HuH-7.5 (cell line): ENCODE results near the gene MDP1.
"Not testable (repeated sequence)": the region's sequence is repeated elsewhere in the genome, so short reads cannot be mapped to it uniquely, and the experiment has no call there.

ENCODE experiments used
- DNase-seq: peaks from one replicate; pipeline ENCODE4 v3.0.0; 2011; ENCODE audit warnings: low spot score

Gene MDP1

GRCh38 chr14:24231263-24232120 is 15.6 kb upstream of the MDP1 start:
- DNase-seq = no peak

- DNase-seq = no peak
These were observed 13.0 kb upstream of the MDP1 start for GRCh38 chr14:24228902-24229301.

GRCh38 chr14:24226473-24226872 is 10.6 kb upstream of the MDP1 start:
- DNase-seq = no peak

- no peak for DNase-seq
These were observed 8.8 kb upstream of the MDP1 start for GRCh38 chr14:24224618-24225071.

GRCh38 chr14:24222987-24223386 is 7.1 kb upstream of the MDP1 start:
- not testable (repeated sequence) for DNase-seq

GRCh38 chr14:24219521-24219920 is 3.7 kb upstream of the MDP1 start:
- no peak for DNase-seq

- DNase-seq = no peak
These were observed 3.2 kb upstream of the MDP1 start for GRCh38 chr14:24219080-24219479.

- DNase-seq = not testable (repeated sequence)
These were observed 1.0 kb upstream of the MDP1 start for GRCh38 chr14:24216876-24217275.

- no peak for DNase-seq
These were observed 456 bp upstream of the MDP1 start for GRCh38 chr14:24216345-24216699.

GRCh38 chr14:24213866-24214662 is 1.8 kb downstream of the MDP1 start:
- DNase-seq = no peak

GRCh38 chr14:24212924-24213865 is 2.7 kb downstream of the MDP1 start, which contains the start of gene CHMP4A:
Gene CHMP4A (minus strand): TSS chr14:24213488. CDS start chr14:24213439, 49 bp downstream.
- peak; percentile 95 for DNase-seq

- no peak for DNase-seq
These were observed 4.6 kb downstream of the MDP1 start for GRCh38 chr14:24211311-24211710.

- DNase-seq = no peak
These were observed 8.2 kb downstream of the MDP1 start for GRCh38 chr14:24207625-24208024.

GRCh38 chr14:24207104-24207551 is 8.7 kb downstream of the MDP1 start:
- DNase-seq = no peak

- DNase-seq = peak; percentile 2
These were observed 9.4 kb downstream of the MDP1 start for GRCh38 chr14:24206260-24207103.

GRCh38 chr14:24204163-24205146 is 11.4 kb downstream of the MDP1 start:
- peak; percentile 3 for DNase-seq

- not testable (repeated sequence) for DNase-seq
These were observed 12.5 kb downstream of the MDP1 start for GRCh38 chr14:24203249-24203886.

- DNase-seq = not testable (repeated sequence)
These were observed 13.3 kb downstream of the MDP1 start for GRCh38 chr14:24202538-24202937.
